SKM-1 treated with dmso at 0.1 percent for 144 hours (cell line): Measurements from ENCODE around the gene TMEM63A.
"Not testable (repeated sequence)": the region's sequence is repeated elsewhere in the genome, so short reads cannot be mapped to it uniquely, and the experiment has no call there.

Experiments
- DNase-seq: peaks from one replicate; lab custom pipeline; 2025; ENCODE audit not compliant: unreplicated experiment; lab: John Stamatoyannopoulos, UW

TMEM63A gene

DNA sequence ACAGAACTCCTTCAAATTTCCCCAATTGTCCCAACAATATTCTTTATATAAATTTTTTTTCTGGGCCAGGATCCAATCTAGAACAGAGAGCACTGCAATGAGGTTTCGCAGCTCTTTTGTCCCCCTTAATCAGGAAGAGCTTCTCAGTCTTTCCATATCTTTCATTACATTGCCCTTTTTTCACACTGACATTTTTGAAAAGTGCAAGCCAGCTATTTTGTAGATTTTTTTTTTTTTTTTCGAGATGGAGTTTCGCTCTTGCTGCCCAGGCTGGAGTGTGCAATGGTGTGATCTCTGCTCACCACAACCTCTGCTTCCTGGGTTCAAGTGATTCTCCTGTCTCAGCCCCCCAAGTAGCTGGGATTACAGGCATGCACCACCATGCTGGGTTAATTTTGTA lies 75.4 kb downstream of the TMEM63A start:
- DNase-seq = not testable (repeated sequence)

DNA sequence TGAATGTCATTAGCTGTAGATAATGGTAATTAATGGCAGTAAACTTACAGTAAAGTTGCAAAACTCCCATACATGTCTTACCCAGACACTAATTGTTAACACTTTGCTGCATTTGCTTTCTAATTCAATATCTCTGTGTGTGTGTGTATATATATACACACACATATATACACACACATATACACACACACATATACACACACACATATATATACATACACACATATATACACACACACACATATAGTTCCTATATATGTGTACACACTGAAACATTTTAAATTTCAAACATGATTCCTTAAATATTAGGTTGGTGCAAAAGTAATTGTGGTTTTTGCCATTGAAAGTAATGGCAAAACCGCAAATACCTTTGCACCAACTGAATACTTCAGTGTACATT lies 75.9 kb downstream of the TMEM63A start:
- DNase-seq = no peak

DNA sequence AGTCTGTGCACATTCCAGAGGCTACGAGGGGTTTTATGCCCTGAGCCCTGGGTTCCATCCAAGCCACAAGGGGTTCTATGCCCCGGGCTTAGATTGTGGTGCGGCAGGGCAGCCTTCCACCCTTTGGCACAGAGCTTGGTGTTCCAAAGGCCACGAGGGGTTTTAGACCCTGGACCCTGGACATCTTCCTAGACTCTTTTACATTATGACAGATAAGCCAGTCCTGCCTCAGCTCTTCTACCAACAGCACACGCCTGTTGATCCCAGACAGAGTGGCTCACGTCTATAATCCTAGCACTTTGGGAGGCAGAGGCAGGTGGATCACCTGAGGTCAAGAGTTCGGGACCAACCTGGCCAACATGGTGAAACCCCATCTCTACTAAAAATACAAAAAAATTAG lies 81.0 kb downstream of the TMEM63A start:
- not testable (repeated sequence) for DNase-seq

DNA sequence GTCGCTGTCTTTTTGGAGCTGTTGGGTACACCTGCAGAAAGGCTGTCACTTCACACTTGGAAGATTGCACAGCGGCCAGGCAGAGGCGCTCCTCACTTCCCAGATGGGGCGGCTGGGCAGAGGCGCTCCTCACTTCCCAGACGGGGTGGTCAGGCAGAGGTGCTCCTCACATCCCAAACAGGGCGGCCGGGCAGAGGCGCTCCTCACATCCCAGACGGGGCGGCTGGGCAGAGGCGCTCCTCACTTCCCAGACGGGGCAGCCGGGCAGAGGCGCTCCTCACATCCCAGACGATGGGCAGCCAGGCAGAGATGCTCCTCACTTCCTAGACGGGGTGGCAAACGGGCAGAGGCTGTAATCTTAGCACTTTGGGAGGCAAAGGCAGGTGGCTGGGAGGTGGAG lies 86.1 kb downstream of the TMEM63A start:
- DNase-seq = not testable (repeated sequence)
